ENCODE measurements around the gene TNS1.
A peak's percentile ranks its signal among the peaks of the same experiment; 100 is the strongest.

TNS1 gene

GRCh38 chr2:217909156-217909820 is 93.5 kb downstream of the TNS1 start:
- no peak for DNase-seq

GRCh38 chr2:217908544-217908943 is 94.3 kb downstream of the TNS1 start:
- DNase-seq, result no peak

DNA sequence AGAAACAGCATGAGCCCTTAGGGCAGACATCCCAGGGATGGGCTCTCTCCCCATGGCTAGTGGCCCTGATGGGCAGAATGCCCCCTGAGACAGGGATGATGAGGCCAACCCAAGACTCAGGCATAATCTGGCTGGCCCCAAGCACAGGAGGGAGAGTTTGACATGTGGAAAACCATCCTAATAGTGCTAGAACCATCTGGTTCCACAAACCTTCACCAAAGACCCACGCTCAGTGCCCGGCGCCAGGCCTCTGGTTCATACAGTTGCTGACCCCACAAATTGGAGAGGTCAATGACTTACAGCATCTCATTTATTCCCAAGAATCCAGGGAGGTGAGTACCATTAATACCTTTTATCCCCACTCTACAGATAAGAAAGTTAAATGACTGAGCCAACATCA is 95.5 kb downstream of the TNS1 start:
- no peak for DNase-seq

- DNase-seq, result no peak
These were observed 96.0 kb downstream of the TNS1 start for GRCh38 chr2:217906798-217907197.

DNA sequence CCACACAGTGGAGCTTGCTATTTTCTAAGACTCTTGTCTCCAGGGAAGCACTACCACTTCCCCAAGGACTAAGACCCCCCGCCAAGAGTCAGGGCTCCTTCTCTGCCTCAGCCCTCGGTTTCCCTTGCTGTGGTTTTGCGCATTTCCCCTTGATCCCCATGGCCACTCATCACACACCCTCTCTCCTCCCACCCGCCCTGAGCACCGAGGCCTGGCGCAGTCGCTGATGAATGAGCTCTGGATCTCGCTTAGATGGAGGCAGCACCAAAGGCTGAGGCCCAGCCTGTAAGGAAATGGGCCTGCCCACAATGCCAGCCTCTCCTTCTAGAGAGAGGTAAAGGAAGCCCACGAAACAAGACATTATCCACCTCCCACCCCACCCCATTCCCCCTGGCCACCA is 96.9 kb downstream of the TNS1 start:
- DNase-seq, result peak; percentile 11

DNA sequence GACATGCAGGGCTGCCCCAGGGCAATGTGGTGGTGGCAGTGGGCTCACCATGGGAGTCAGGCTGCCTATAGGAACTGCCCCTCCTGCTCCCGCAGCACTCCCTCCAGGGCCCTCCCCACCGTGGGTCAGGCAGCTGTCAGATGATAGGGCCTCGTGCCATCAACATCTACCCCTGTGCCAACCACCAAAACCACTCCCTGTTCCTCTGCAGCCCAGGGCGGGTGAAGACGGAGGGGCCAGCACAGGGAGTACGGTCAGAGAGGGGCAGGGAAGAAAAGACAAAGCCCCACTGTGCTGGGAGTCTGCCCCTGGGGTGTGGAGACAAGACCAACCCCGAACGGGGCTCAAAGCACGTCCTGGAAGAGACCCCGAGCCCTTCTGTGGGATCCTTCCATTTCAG is 97.4 kb downstream of the TNS1 start:
- DNase-seq, result no peak

GRCh38 chr2:217904614-217904965 is 98.2 kb downstream of the TNS1 start:
- DNase-seq, result no peak

DNA sequence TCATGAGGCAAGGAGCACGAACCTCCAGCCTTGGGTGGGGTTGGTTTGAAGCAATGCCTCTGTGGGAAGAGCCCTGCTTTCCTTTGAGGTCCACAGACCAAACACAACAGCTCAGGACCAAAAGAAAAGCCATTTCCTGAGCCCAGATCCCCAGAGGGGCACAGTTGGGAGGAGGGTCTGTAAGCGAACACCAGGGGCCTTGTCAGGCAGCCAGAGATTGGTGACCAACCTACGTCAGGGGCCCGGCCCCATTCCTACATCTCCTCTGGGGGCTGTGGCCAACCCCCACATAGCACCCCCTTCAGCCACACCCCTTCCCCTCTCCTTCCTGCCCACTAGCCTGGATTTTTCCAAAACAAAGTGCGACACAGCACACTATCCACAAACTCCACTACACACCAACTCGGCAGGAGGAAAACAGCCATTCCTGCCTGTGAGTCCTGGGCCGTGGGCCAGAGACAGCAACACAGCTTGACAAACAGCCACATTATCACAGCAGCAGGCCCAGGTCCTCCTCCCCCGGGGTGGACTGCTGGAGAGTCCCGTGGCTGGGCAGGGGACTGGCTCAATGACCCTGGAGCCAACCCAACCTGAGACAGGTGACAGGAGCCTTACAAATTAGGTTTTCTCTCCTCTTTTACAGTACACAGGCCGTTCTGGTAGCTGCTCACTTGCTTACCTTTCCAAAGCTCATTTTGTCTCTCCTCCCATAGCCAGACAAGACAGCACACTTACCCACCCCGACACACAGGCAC is 98.8 kb downstream of the TNS1 start:
- peak; percentile 29 for DNase-seq

- no peak for DNase-seq
These were observed 99.5 kb downstream of the TNS1 start for GRCh38 chr2:217903142-217903858.

DNA sequence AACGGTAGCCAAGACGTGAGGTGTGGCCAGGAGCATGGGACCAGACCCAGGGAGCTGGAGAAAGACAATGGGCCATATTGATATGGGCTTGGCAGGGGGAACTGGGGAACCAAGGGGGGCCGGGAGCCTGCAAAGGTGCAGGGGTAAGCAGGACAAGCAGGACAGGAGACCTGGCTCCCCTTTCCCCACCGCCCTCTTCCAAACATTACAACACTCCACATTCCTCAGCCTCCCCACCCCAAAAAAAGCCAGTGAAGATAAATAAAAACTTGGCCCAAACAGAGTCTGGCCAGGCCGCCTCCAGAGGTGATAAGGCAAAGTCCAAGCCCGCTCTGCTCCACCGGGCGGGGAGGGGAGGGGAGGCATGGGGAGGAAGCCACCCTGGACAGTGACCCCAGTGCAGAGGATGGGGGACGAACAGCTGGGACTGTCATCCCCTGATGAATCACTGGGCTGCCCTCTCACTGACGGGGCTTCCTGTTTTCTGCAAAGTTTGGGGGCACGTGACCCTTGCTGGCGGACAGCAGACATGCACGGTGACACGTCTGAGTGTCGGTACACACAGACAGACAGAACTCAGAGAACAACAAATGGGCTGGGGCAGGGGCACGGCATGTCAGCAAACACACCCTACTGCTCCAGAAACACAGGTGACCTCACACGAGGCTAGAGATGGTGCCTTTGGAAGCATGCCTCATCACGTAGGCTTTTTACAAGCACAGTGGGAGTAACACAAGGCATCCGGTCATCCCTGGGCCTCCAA is 100.2 kb downstream of the TNS1 start:
- no peak for DNase-seq

DNA sequence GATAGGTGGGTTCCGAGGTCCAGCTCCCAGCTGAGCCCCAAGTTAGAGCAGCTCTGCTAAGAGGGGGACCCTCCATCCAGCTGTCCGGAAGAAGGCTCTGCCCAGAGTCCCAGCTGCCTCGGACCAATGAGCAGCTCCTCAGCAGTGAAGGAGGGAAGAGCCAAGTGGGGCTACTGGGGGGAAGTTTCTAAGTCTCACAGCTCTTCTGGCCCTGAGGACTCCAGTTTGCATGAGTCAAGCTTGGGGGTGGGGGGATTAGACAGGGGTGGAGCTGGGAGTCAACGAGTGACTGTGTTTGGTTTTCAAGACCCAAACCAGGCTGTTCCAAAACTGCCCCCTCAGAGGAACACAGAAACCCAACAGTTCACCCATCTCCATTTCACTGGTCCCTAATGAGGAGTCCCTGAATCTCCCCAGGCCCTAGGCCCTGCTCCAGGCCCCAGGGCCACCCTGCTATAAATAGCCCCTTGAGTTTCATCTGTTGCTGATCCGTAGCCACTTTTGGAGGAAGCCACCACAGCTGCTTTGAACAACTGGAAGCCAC is 100.9 kb downstream of the TNS1 start:
- no peak for DNase-seq

- no peak for DNase-seq
These were observed 101.4 kb downstream of the TNS1 start for GRCh38 chr2:217901400-217901799.

DNA sequence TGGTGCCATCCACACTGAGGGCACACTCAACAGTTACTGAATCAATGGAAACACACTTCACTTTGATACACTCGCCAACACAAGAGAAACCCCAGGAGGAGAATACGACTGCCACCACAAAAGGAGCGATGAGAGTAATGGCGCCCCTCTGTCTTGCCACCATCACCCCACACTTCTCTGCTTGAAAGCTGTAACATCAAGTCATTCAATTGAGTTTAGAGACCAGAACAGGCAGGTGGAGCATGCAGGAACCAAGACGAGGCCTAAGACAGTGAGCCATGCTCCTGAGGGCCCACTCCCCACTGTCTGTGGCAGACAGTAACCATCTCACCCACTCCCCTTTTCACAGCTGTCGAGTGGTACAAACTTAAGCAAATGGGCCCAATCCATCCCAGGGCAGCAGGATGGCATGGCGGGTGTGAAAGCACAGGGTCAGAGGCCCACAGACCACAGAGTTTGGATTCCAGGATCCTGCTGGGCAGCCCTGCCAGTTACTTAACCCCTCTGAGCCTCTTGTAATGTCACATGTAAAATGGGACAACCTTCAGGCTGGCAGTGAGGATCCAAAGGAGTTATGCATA is 101.9 kb downstream of the TNS1 start:
- DNase-seq, result no peak

- DNase-seq, result peak; percentile 11
These were observed 102.6 kb downstream of the TNS1 start for GRCh38 chr2:217900010-217900779.

- DNase-seq, result no peak
These were observed 103.4 kb downstream of the TNS1 start for GRCh38 chr2:217899231-217900009.

DNA sequence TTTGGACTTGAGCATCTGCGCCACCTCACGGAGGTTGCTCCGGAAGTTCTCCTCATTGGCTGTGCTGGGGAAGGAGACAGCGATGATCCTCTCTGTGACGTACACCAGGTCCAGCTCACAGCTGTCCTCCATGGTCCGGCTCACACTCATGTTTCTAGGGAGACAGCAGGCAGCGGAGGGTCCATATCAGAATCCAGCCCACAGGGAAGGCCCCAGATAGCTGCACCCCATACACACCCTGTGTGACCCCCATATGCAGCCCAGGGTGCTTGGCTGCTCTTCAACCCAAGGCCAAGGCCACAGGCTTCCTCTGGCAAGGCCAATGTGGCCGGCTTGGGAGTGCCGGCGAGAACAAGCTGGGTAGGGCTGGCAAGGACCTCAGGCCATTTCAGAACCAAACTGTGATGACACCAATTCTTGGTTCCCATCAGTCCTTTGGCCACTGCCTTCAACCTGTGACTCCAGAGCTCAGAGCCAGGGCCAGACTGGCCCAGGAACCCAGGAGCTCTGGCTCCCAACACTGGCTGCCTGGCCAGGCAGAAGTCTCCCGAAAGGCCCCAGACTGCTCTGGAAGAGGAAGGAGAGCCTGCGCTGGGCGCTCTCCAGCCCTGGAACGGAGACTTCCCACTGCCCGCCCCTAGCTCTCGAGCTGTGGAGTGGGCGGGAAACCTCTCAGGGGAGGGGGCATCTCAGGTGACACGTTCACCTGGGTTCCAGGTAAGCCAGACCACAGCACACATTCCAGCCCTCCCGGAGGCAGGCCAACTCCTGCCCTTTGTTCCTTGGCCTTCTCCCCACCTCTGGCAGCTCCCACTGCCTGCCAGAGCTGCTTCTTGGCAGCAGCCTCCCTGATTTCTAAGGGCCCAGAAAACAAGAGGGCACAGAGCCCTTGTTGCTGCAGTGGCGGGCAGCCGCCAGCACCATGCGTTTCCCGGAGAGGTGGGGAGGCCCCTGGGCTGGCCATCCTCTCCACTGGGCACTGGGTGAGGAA is 104.7 kb downstream of the TNS1 start:
- DNase-seq, result no peak

DNA sequence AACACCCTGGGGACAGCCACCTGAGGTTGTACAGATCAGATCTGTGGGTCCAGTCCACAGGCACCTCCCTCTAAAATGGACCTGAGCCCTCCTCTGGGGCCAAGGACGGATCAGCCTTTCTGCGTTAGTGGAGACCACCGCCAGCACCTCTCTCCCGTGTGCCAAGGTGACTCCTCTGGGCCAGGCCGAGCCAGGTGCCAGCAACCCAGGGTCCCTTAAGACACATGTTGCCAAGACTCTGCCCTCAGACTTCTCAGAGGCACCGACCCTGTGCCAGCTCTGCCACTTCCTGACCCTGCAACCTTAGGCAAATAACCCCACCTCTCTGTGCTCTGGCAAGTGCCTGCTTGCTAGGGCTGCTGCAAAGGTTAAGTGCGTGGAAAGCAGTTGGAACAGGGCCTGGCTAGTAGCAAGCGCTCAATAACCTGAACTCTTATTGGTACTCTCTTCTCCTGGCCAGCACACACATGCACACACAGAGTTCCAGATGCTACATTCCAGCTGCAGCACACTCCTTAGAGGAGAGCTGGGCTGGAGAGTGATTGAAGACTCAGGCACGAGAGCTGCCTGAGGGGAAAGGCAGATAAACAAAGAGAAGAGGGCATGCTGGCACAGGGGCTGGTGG is 105.6 kb downstream of the TNS1 start:
- DNase-seq, result no peak

DNA sequence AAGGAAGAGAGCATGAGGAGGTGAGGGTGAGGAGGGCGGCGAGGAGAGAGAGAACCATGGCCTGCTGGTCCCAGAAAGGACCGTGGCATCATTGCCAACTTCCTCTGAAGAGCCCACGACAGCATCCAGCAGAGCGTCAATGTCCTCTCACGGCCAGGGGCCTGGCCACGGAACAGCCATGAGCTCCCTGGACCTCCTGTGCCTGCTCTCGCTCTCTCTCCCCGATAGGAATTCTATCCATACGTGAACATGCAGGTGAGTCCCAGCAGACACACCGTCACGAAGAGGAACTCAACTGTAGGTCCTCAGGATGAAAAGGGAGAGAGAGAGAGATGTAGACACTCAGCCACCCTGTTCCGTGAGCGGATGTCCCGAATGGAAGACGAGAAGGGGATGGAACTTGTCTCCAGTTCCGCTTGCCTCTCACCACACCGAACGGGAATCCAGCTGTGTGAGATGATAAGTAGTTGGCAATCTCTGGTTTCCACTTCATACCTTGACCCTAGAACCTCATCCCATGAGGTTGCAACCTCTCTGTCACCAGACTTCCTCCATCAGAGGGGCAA is 107.6 kb downstream of the TNS1 start:
- DNase-seq, result no peak

- no peak for DNase-seq
These were observed 109.4 kb downstream of the TNS1 start for GRCh38 chr2:217893440-217893839.

Measured in NCI-H1694 treated with DMSO at 0.1 percent for 48 hours (cell line).